ENCODE results near the gene CACHD1. TPM values are rescaled to one million over a fixed set of nuclear protein-coding genes. Genes with fewer than 3 reads are reported as not detected.
"Not testable (repeated sequence)": the region's sequence is repeated elsewhere in the genome, so short reads cannot be mapped to it uniquely, and the experiment has no call there.

CACHD1 gene
- polyA plus RNA-seq, 2 donors = 1.6 to 2.9 TPM

DNA sequence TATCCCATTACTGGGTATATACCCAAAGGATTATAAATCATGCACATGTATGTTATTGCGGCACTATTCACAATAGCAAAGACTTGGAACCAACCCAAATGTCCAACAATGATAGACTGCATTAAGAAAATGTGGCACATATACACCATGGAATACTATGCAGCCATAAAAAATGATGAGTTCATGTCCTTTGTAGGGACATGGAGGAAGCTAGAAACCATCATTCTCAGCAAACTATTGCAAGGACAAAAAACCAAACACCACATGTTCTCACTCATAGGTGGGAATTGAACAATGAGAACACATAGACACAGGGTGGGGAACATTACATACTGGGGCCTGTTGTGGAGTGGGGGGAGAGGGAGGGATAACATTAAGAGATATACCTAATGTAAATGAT lies 270.8 kb downstream of the CACHD1 start:
- not testable (repeated sequence) for H3K27ac ChIP-seq (ENCODE audit: low read depth in 2 of 2, low read length in 1 of 2); H3K9me3 ChIP-seq (ENCODE audit: control insufficient read depth in 2 of 2, insufficient read depth in 1 of 2, low read depth in 1 of 2, low read length in 1 of 2); H3K36me3 ChIP-seq (ENCODE audit: control insufficient read depth in 2 of 2, insufficient read depth in 2 of 2, low read length in 1 of 2); H3K4me1 ChIP-seq (ENCODE audit: control insufficient read depth in 2 of 2, insufficient read depth in 2 of 2, low read length in 1 of 2); H3K27me3 ChIP-seq (ENCODE audit: control insufficient read depth in 1 of 2, insufficient read depth in 2 of 2, low read length in 2 of 2); H3K4me3 ChIP-seq (ENCODE audit: low read depth in 1 of 2, low read length in 2 of 2)
- 91 to 95% methylated on average over 1 of the region's 1 CpG for WGBS, 2 donors
